ENCODE data around the gene OXA1L. TPM values are rescaled to one million over a fixed set of nuclear protein-coding genes. Genes with fewer than 3 reads are reported as not detected.

The OXA1L gene
- total RNA-seq (2021) (133 to 138 TPM (median 135 TPM) in 3 replicates), Bru-seq, nascent RNA (percentile 95 among the genes with signal in this experiment)
- long read RNA-seq, experiment 1, transcript OXA1L-201 (10 exons, 1,719 nt): major isoform, 265 of 330 reads
- long read RNA-seq, experiment 1, partial matches to known transcripts: 26 of 330 reads
- long read RNA-seq, experiment 1, other reads (novel, unspliced or antisense): 35 of 330 reads
- long read RNA-seq, experiment 2, transcript OXA1L-201 (10 exons, 1,719 nt): major isoform, 161 of 252 reads
- long read RNA-seq, experiment 2, partial matches to known transcripts: 57 of 252 reads
- long read RNA-seq, experiment 2, other reads (novel, unspliced or antisense): 34 of 252 reads
- long read RNA-seq, experiment 3, transcript OXA1L-201 (10 exons, 1,719 nt): major isoform, 441 of 516 reads
- long read RNA-seq, experiment 3, partial matches to known transcripts: 27 of 516 reads
- long read RNA-seq, experiment 3, other reads (novel, unspliced or antisense): 47 of 516 reads

GRCh38 chr14:22766457-22767322 is at the start of gene OXA1L:
Gene OXA1L (plus strand): TSS chr14:22766688. CDS start chr14:22766702, 14 bp downstream.
- ChIA-PET POLR2A (interaction anchor here (0.6 to 2.6 kb wide), 8 partner anchors 12 to 178 kb away, joined by 3 to 23 read pairs (median 4); partner anchors contain the start of gene DAD1), CTCF (interaction anchor here (0.6 to 3.7 kb wide), 24 partner anchors 11 to 1695 kb away, joined by 3 to 41 read pairs (median 4); partner anchors contain the start of genes ABHD4 and DAD1)
- peak; percentile 89 for ATAC-seq
- Mint-ChIP-seq H3K4me1 (peaks cover 26% of the 10 kb centered on the region), H3K27me3 (ENCODE audit: low read depth) (no peaks in the 10 kb centered on the region), H3K27ac (peak within 1 kb of the TSS; percentile 97), H3K9me3 (no peaks in the 10 kb centered on the region), H3K4me3 (peak within 1 kb of the TSS; percentile 93), H3K36me3 (peaks cover 35% of the 10 kb centered on the region)
- DNase-seq (ENCODE audit: low spot score): peak; percentile 91
- peak; percentile 62; the same call in 1 of the 2 replicates for TF ChIP-seq E2F4 (CRISPR knock-in tag; IDR thresholded peaks at IDR 0.05; ENCODE audit: borderline replicate concordance, low read depth)
- TF ChIP-seq, protein P1, sequence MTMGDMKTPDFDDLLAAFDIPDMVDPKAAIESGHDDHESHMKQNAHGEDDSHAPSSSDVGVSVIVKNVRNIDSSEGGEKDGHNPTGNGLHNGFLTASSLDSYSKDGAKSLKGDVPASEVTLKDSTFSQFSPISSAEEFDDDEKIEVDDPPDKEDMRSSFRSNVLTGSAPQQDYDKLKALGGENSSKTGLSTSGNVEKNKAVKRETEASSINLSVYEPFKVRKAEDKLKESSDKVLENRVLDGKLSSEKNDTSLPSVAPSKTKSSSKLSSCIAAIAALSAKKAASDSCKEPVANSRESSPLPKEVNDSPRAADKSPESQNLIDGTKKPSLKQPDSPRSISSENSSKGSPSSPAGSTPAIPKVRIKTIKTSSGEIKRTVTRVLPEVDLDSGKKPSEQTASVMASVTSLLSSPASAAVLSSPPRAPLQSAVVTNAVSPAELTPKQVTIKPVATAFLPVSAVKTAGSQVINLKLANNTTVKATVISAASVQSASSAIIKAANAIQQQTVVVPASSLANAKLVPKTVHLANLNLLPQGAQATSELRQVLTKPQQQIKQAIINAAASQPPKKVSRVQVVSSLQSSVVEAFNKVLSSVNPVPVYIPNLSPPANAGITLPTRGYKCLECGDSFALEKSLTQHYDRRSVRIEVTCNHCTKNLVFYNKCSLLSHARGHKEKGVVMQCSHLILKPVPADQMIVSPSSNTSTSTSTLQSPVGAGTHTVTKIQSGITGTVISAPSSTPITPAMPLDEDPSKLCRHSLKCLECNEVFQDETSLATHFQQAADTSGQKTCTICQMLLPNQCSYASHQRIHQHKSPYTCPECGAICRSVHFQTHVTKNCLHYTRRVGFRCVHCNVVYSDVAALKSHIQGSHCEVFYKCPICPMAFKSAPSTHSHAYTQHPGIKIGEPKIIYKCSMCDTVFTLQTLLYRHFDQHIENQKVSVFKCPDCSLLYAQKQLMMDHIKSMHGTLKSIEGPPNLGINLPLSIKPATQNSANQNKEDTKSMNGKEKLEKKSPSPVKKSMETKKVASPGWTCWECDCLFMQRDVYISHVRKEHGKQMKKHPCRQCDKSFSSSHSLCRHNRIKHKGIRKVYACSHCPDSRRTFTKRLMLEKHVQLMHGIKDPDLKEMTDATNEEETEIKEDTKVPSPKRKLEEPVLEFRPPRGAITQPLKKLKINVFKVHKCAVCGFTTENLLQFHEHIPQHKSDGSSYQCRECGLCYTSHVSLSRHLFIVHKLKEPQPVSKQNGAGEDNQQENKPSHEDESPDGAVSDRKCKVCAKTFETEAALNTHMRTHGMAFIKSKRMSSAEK (CRISPR knock-in tag; IDR thresholded peaks at IDR 0.05; ENCODE audit: borderline replicate concordance): no peak
- TF ChIP-seq ATF1 (CRISPR knock-in tag; IDR thresholded peaks at IDR 0.05): no peak
- TF ChIP-seq, protein P2, sequence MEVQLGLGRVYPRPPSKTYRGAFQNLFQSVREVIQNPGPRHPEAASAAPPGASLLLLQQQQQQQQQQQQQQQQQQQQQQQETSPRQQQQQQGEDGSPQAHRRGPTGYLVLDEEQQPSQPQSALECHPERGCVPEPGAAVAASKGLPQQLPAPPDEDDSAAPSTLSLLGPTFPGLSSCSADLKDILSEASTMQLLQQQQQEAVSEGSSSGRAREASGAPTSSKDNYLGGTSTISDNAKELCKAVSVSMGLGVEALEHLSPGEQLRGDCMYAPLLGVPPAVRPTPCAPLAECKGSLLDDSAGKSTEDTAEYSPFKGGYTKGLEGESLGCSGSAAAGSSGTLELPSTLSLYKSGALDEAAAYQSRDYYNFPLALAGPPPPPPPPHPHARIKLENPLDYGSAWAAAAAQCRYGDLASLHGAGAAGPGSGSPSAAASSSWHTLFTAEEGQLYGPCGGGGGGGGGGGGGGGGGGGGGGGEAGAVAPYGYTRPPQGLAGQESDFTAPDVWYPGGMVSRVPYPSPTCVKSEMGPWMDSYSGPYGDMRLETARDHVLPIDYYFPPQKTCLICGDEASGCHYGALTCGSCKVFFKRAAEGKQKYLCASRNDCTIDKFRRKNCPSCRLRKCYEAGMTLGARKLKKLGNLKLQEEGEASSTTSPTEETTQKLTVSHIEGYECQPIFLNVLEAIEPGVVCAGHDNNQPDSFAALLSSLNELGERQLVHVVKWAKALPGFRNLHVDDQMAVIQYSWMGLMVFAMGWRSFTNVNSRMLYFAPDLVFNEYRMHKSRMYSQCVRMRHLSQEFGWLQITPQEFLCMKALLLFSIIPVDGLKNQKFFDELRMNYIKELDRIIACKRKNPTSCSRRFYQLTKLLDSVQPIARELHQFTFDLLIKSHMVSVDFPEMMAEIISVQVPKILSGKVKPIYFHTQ (CRISPR knock-in tag; IDR thresholded peaks at IDR 0.05): no peak
- TF ChIP-seq GABPB1 (CRISPR knock-in tag; IDR thresholded peaks at IDR 0.05): peak; percentile 64
- TF ChIP-seq ZNF232 (CRISPR knock-in tag; IDR thresholded peaks at IDR 0.05): no peak
- TF ChIP-seq ZNF317 (CRISPR knock-in tag; IDR thresholded peaks at IDR 0.05; ENCODE audit: borderline replicate concordance, low read depth): 0 out of 2 replicates have a peak, but pooled peaks have one; percentile 12
- TF ChIP-seq CREM (CRISPR knock-in tag; IDR thresholded peaks at IDR 0.05): no peak
- TF ChIP-seq JUN (CRISPR knock-in tag; IDR thresholded peaks at IDR 0.05): no peak; the same call in 1 of the 2 replicates
- no peak for TF ChIP-seq ZMAT4 (CRISPR knock-in tag; IDR thresholded peaks at IDR 0.05)
- TF ChIP-seq IRF1 (CRISPR knock-in tag; IDR thresholded peaks at IDR 0.05): no peak
- no peak for TF ChIP-seq TCF7 (CRISPR knock-in tag; IDR thresholded peaks at IDR 0.05; ENCODE audit: low read depth)
- no peak for TF ChIP-seq NR2C2 (CRISPR knock-in tag; IDR thresholded peaks at IDR 0.05)
- TF ChIP-seq RELA (CRISPR knock-in tag; IDR thresholded peaks at IDR 0.05; ENCODE audit: borderline replicate concordance): no peak
- TF ChIP-seq CREB1 (CRISPR knock-in tag; IDR thresholded peaks at IDR 0.05): no peak
- no peak for TF ChIP-seq ZNF281 (CRISPR knock-in tag; IDR thresholded peaks at IDR 0.05)
- TF ChIP-seq NFATC4 (CRISPR knock-in tag; IDR thresholded peaks at IDR 0.05): no peak
- TF ChIP-seq ZNF219 (CRISPR knock-in tag; IDR thresholded peaks at IDR 0.05; ENCODE audit: borderline replicate concordance): no peak
- TF ChIP-seq ZNF423 (CRISPR knock-in tag; IDR thresholded peaks at IDR 0.05): no peak
- TF ChIP-seq, protein P3, sequence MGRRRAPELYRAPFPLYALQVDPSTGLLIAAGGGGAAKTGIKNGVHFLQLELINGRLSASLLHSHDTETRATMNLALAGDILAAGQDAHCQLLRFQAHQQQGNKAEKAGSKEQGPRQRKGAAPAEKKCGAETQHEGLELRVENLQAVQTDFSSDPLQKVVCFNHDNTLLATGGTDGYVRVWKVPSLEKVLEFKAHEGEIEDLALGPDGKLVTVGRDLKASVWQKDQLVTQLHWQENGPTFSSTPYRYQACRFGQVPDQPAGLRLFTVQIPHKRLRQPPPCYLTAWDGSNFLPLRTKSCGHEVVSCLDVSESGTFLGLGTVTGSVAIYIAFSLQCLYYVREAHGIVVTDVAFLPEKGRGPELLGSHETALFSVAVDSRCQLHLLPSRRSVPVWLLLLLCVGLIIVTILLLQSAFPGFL (CRISPR knock-in tag; IDR thresholded peaks at IDR 0.05; ENCODE audit: borderline replicate concordance): peak; percentile 26; the same call in 1 of the 2 replicates

All from WTC11 (cell line).